CD14-positive monocyte (primary cell): ENCODE results near the gene EPB41L4B. TPM values are rescaled to one million over a fixed set of nuclear protein-coding genes. Genes with fewer than 3 reads are reported as not detected.

ENCODE experiments used
- DNase-seq, 3 donors: peaks; one replicate each; pipeline ENCODE4 v3.0.0-alpha.2; 2011 to 2022
- H2AFZ ChIP-seq: 2 replicates; pipeline ENCODE4 v1.6.0; 2012; ENCODE audit warnings: mild to moderate bottlenecking, low read depth, low read length, inconsistent platforms; ENCODE audit not compliant: insufficient read depth, poor library complexity, severe bottlenecking
- H3K27ac ChIP-seq, 2 donors: 1 replicate in 1 of 2; 2 replicates in 1 of 2; pipeline ENCODE4 v1.5.1; 2012 to 2013; ENCODE audit warnings: low read length in 2 of 2, control low read depth in 1 of 2, inconsistent platforms in 1 of 2, low read depth in 1 of 2, mild to moderate bottlenecking in 1 of 2
- H3K27me3 ChIP-seq, 2 donors: one replicate each; pipeline versions ENCODE4 v1.6.0 to v1.6.1; 2011 to 2013; ENCODE audit warnings: low read length in 2 of 2; ENCODE audit not compliant: control insufficient read depth in 2 of 2, insufficient read depth in 2 of 2
- H3K36me3 ChIP-seq, 2 donors: replicated peaks in 1 of 2; 1 replicate in 1 of 2; 2 replicates in 1 of 2; pipeline versions ENCODE4 v1.5.1 to v1.6.1; 2012 to 2013; ENCODE audit warnings: low read length in 2 of 2, control low read depth in 1 of 2, inconsistent platforms in 1 of 2, mild to moderate bottlenecking in 1 of 2; ENCODE audit not compliant: insufficient read depth in 2 of 2, control insufficient read depth in 1 of 2
- H3K4me1 ChIP-seq, 2 donors: 1 replicate in 1 of 2; 2 replicates in 1 of 2; pipeline versions ENCODE4 v1.5.1 to v1.6.1; 2012 to 2013; ENCODE audit warnings: low read length in 2 of 2, control low read depth in 1 of 2, inconsistent platforms in 1 of 2, mild to moderate bottlenecking in 1 of 2, moderate library complexity in 1 of 2; ENCODE audit not compliant: insufficient read depth in 2 of 2, control insufficient read depth in 1 of 2
- H3K4me2 ChIP-seq: replicated peaks from 2 replicates; pipeline ENCODE3; 2012; ENCODE audit warnings: low read length, moderate library complexity, mild to moderate bottlenecking; ENCODE audit not compliant: poor library complexity, severe bottlenecking; ENCODE audit errors: extremely low read depth
- H3K4me3 ChIP-seq, 3 experiments: fragments of 200-600 bp in 1 of 3; sonication (generic) in 1 of 3; replicated peaks in 1 of 3; 1 replicate in 2 of 3; 2 replicates in 1 of 3; pipeline ENCODE4 v1.5.1; 2011 to 2013; ENCODE audit warnings: low read length in 3 of 3, mild to moderate bottlenecking in 3 of 3, control low read depth in 2 of 3, low read depth in 2 of 3, inconsistent platforms in 1 of 3, moderate library complexity in 1 of 3
- H3K79me2 ChIP-seq: 2 replicates; pipeline ENCODE4 v1.6.0; 2012; ENCODE audit warnings: mild to moderate bottlenecking, control low read depth, inconsistent platforms, low read length, moderate library complexity; ENCODE audit not compliant: insufficient read depth
- H3K9ac ChIP-seq: 2 replicates; pipeline ENCODE4 v1.6.0; 2017; ENCODE audit warnings: low read length, mild to moderate bottlenecking; ENCODE audit not compliant: insufficient read depth, poor library complexity, severe bottlenecking
- H3K9me3 ChIP-seq, 2 donors: replicated peaks in 1 of 2; 1 replicate in 1 of 2; 2 replicates in 1 of 2; pipeline versions ENCODE4 v1.5.1 to v1.6.1; 2012 to 2013; ENCODE audit warnings: low read length in 2 of 2, control low read depth in 1 of 2; ENCODE audit not compliant: control insufficient read depth in 1 of 2, insufficient read depth in 1 of 2
- H4K20me1 ChIP-seq: 2 replicates; pipeline ENCODE4 v1.6.0; 2012; ENCODE audit warnings: mild to moderate bottlenecking, low read length, control low read depth, moderate library complexity; ENCODE audit not compliant: insufficient read depth
- H3K27ac Mint-ChIP-seq, 7 donors: one replicate each; pipeline ENCODE4 v1.8.0; 2020; ENCODE audit warnings: mild to moderate bottlenecking in 7 of 7, mixed read lengths in 7 of 7, moderate library complexity in 6 of 7, inconsistent platforms in 2 of 7
- H3K27me3 Mint-ChIP-seq, 3 donors: one replicate each; pipeline ENCODE4 v1.8.0; 2021 to 2022; ENCODE audit warnings: low read depth in 3 of 3, mild to moderate bottlenecking in 3 of 3, mixed read lengths in 3 of 3, moderate library complexity in 3 of 3, inconsistent platforms in 1 of 3
- H3K36me3 Mint-ChIP-seq, 2 donors: one replicate each; pipeline ENCODE4 v1.8.0; 2020; ENCODE audit warnings: mixed read lengths in 2 of 2, inconsistent platforms in 1 of 2, mild to moderate bottlenecking in 1 of 2
- H3K4me1 Mint-ChIP-seq: one replicate; pipeline ENCODE4 v1.8.0; 2020; ENCODE audit warnings: mild to moderate bottlenecking, mixed read lengths
- H3K4me3 Mint-ChIP-seq, 2 donors: one replicate each; pipeline ENCODE4 v1.8.0; 2020; ENCODE audit warnings: mild to moderate bottlenecking in 2 of 2, mixed read lengths in 2 of 2, moderate library complexity in 1 of 2
- H3K9me3 Mint-ChIP-seq, 7 donors: one replicate each; pipeline ENCODE4 v1.8.0; 2020 to 2022; ENCODE audit warnings: mixed read lengths in 7 of 7, mild to moderate bottlenecking in 6 of 7, moderate library complexity in 6 of 7, inconsistent platforms in 2 of 7
- CTCF ChIP-seq: fragments of 200-600 bp; IDR thresholded peaks from one replicate; pipeline ENCODE4 v1.8.0; 2022; ENCODE audit warnings: antibody characterized with exemption, mild to moderate bottlenecking
- WGBS: methylation state at CpG from one replicate; pipeline ENCODE4 v1.1.5; 2013; ENCODE audit warnings: missing lambda C conversion rate; ENCODE audit not compliant: insufficient coverage; 5-methylcytosine and 5-hydroxymethylcytosine counted together
- intact Hi-C, 2 donors: fragments of 100-400 bp; cut with micrococcal nuclease; formaldehyde crosslinking; loops; one replicate each; pipeline versions ENCODE4 v1.15.0 to v1.15.1; 2023
- polyA plus RNA-seq, 3 donors: library from polyadenylated mRNA; depleted of rRNA in 1 of 3; unstranded in 2 of 3; stranded (reverse) in 1 of 3; fragments of 300-500 nt in 2 of 3; fragments of >200 nt in 1 of 3; fragmentation: Illumina TruSeq in 2 of 3; gene quantifications; 1 replicate in 2 of 3; 2 replicates in 1 of 3; pipeline ENCODE4 v1.2.3, GENCODE V29; 2012 to 2021

The EPB41L4B gene
- polyA plus RNA-seq, 3 donors, result not detected

GRCh38 chr9:109336409-109336808 is 15.6 kb upstream of the EPB41L4B start:
- peaks cover 0 to 3% (median 0%) of the 10 kb centered on the region in 7 donors for H3K9me3 Mint-ChIP-seq
- peaks cover 12 to 21% (median 17%) of the 10 kb centered on the region in 3 donors for H3K27me3 Mint-ChIP-seq
- Histone ChIP-seq H4K20me1 (no peaks in the 10 kb centered on the region), H3K36me3 (no peaks in the 10 kb centered on the region), H2AFZ (no peak overlapping the region), H3K27ac (no peak overlapping the region), H3K27me3 (no peaks in the 10 kb centered on the region), H3K9me3 (no peaks in the 10 kb centered on the region), H3K4me2 (no peak overlapping the region), H3K4me3 (no peak overlapping the region), H3K79me2 (no peaks in the 10 kb centered on the region), H3K9ac (no peak overlapping the region), H3K4me1 (no peaks in the 10 kb centered on the region)
- no peak overlapping the region for H3K27ac Mint-ChIP-seq
- H3K36me3 Mint-ChIP-seq, result no peaks in the 10 kb centered on the region
- H3K4me1 Mint-ChIP-seq, result no peaks in the 10 kb centered on the region
- WGBS, result 80% methylated on average over 1 of the region's 3 CpGs
- intact Hi-C loops, result no loop called here
- no peak overlapping the region for H3K4me3 Mint-ChIP-seq
- no peak for DNase-seq
- no peak for TF ChIP-seq CTCF

- Histone ChIP-seq H4K20me1 (no peaks in the 10 kb centered on the region), H3K79me2 (no peaks in the 10 kb centered on the region), H3K27me3 (no peaks in the 10 kb centered on the region), H2AFZ (no peak overlapping the region), H3K36me3 (no peaks in the 10 kb centered on the region), H3K9ac (no peak overlapping the region), H3K4me3 (no peak overlapping the region), H3K4me2 (no peak overlapping the region), H3K4me1 (no peaks in the 10 kb centered on the region), H3K9me3 (no peaks in the 10 kb centered on the region), H3K27ac (no peak overlapping the region)
- no peaks in the 10 kb centered on the region for H3K36me3 Mint-ChIP-seq
- no peak overlapping the region for H3K4me3 Mint-ChIP-seq
- peaks cover 9 to 21% (median 19%) of the 10 kb centered on the region in 3 donors for H3K27me3 Mint-ChIP-seq
- no peak for TF ChIP-seq CTCF
- H3K27ac Mint-ChIP-seq, result no peak overlapping the region
- intact Hi-C loops, result no loop called here
- no peak for DNase-seq
- no CpG with 5 or more reads among the region's 2 CpGs for WGBS
- peaks cover 0 to 2% (median 0%) of the 10 kb centered on the region in 7 donors for H3K9me3 Mint-ChIP-seq
- H3K4me1 Mint-ChIP-seq, result no peaks in the 10 kb centered on the region
These were observed 15.1 kb upstream of the EPB41L4B start for GRCh38 chr9:109335929-109336328.
